ENCODE measurements around the gene B4GALT5. TPM values are rescaled to one million over a fixed set of nuclear protein-coding genes. Genes with fewer than 3 reads are reported as not detected.

B4GALT5 gene, protein sequence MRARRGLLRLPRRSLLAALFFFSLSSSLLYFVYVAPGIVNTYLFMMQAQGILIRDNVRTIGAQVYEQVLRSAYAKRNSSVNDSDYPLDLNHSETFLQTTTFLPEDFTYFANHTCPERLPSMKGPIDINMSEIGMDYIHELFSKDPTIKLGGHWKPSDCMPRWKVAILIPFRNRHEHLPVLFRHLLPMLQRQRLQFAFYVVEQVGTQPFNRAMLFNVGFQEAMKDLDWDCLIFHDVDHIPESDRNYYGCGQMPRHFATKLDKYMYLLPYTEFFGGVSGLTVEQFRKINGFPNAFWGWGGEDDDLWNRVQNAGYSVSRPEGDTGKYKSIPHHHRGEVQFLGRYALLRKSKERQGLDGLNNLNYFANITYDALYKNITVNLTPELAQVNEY
- total RNA-seq (2014; rRNA removed; shearing (Covaris generic)): 24.5 and 24.9 TPM in 2 replicates

DNA sequence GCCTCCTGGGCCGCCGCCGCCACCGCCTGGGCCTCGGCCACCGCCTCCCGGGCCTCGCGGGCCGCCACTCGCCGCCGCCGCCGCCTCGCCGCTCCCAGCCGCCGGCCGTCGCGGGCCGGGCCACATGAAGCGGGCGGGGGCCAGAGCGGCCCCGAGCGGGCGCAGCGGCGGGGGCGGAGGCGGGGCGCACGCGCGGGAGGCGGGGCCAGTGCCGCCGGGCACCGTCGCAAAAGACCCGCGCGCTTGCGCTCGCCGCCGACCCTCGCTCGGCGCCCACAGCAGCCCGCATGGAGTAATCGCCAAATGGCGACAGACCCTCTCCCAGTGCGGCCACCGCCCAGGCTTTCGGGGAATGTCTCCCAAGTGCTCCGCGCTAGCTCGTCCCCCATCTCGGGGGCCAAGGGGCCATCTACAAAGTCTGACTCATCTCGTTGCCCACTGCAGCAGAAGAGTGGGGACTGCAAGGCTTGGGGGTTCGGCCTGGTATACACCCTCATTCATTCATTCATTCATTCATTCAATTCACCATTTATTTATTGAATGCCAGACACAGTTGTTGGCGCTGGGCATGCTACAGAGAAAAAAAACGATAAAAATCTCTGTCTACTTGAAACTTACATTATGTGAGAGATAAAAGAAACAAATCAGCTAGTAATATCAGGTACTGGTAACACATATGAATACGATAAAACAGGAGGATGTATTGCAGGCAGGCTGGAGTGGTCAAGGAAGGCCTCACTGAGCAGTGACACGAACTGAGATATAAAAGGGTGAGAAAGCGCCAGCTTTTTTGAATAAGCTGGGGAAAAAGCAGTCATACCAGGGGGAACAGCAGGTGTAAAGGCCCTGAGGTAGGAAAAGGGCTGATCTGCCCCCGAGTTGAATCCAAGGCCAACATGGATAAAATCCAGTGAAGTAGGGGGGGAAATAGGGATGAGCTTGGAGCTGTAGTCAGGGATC is at the start of gene B4GALT5:
TSS of gene B4GALT5 (minus strand) at position 126 of the 960 bp plus-strand sequence. CDS start 188 bp downstream, outside the sequence.

Small RNA genes within 50 kb of the gene (small RNA-seq; reads per million reads assigned to genes)
- not detected for gene RN7SL197P
- not detected for gene SNRPFP1

Other genes with a start within 250 kb of the B4GALT5 start
- not detected in 2 replicates for gene KCNB1, start 231.2 kb downstream of the B4GALT5 start, total RNA-seq (2014; rRNA removed; shearing (Covaris generic))
- 0.05 and 0.08 TPM in 2 replicates for gene PTGIS, start 145.7 kb downstream of the B4GALT5 start, total RNA-seq (2014; rRNA removed; shearing (Covaris generic))
- 9.4 and 16.9 TPM in 2 replicates for gene SLC9A8, start 99.0 kb upstream of the B4GALT5 start, total RNA-seq (2014; rRNA removed; shearing (Covaris generic))
- 8.0 and 9.3 TPM in 2 replicates for gene SPATA2, start 201.7 kb upstream of the B4GALT5 start, total RNA-seq (2014; rRNA removed; shearing (Covaris generic))
- 69.3 and 95.4 TPM in 2 replicates for gene RNF114, start 222.5 kb upstream of the B4GALT5 start, total RNA-seq (2014; rRNA removed; shearing (Covaris generic))

All from A375 (cell line).